GM18505 (cell line): ENCODE results near the gene FCN2.
"Not testable (repeated sequence)": the region's sequence is repeated elsewhere in the genome, so short reads cannot be mapped to it uniquely, and the experiment has no call there.

Experiments used
- ATAC-seq: cut with Tn5 transposase; IDR thresholded peaks from one replicate; pipeline ENCODE4 v1.9.1; 2021; ENCODE audit not compliant: unreplicated experiment
- POLR2A ChIP-seq: IDR thresholded peaks from 4 replicates; pipeline ENCODE4 v1.6.1; 2011; ENCODE audit warnings: borderline replicate concordance; ENCODE audit not compliant: insufficient read depth, insufficient read length; ENCODE audit errors: extremely low read depth

Gene FCN2

DNA sequence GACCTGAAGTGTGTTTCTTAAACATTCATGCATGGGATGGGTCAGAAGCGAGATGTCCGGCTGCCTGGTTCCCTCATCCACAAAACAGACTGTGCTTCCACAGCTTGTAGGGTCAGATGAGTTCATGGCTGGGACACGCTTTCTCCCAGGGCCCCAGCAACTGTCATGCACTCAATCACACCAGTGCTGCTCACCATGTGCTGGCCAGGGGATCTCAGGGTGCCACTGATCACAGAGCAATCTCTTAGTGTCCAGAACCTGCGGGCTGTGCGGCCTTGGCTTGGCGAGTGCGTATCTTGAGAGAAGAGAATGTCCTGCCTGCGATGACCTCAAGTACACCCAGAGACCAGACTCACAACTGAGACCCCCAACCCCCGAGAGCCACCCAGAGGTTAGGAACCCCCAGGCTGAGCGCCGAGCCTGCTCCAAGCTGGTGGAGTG, 26.0 kb upstream of the FCN2 start:
- no peak for ATAC-seq
- TF ChIP-seq POLR2A: no peak

DNA sequence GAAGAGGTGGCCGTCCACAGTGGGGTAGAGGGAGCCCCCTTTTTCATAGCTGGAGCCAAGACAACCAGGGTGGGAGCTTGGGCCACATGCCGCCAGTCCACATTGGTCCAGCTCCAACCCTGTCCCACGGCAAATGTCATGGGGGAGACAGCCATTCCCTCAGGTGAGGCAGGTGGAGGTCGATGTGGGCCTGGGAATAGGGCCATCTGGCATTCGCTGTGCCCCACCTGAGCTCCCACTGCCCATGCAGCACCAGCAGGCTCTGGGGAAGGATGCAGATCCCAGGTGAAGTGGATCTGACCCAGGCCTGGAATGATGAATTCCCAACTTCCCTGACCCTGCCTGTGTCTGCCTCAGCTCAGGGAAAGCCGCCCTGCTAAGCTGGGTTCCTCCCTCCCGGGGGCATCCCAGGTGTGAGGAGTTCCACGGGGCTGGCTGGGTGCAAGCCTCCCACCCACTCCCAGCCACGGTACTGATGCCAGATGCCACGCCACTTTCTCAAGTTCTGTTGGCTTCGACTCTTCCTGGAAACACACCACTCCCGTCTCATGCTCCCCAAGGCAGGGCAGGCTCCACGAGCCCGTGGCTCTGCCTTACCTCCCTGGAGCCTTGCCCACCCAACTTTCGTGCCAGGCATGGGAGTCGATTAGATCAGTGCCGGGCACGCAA, 25.2 kb upstream of the FCN2 start:
- TF ChIP-seq POLR2A: no peak
- ATAC-seq: no peak

DNA sequence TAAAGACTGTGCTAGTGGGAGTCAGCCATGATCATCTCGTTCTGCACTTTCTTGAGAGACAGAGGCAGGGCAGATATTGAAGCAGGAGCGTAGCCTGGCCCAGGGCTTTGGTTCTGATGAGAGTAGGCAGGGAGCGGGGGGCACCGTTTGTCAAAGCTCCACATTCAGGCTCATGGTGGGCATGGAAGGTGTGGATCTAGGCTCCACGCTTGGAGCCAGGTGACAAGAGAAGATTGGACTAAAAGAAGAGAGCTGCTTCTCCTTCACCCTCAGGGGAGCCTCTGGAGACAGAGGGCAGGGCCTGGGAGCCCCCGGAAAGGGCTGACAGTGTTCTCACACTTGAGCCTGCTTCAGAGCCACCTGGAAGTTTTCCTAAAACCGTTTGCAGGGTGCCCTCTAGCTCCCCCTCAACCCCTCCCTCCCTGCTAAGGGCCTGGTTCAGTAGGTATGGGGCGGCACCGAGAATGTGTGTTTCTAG, 24.7 kb upstream of the FCN2 start:
- ATAC-seq: no peak
- TF ChIP-seq POLR2A: no peak

GRCh38 chr9:134857451-134857850, 23.2 kb upstream of the FCN2 start:
- not testable (repeated sequence) for ATAC-seq

DNA sequence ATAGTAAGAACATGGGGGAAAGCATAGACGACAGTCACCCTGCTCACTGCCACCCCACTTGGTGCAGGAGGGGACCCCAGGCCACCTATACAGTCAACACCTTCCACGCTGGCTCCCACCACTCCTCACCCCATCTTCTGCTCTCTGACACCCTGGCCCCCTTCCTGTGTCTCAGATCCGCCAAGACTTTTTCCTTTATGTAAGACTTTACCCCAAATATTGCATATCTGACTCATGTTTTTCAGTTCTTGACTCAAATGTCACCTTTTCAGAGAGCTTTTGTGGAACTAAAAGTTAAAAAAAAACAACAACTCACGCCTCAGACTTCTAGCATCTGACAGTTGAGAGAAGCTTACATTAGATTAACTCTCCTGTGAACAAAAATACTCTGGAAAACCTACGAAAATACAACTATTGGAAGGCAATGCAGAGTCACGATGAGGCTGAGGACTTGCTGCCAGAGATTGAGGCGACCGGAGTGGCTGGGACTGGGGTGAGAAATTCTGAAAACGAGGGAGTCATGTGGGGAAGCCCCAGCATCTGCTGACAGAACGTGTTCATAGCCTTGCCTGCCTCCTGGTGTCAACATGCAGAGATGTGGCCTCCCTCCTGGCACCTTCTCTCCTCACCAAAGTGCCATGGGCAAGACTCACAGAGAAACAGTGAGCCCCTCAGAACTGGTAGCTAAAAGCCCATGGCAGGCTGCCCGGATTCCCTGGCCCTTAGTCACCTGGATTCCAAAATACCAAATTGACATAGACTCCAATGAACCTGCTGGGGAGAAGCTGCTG, 22.4 kb upstream of the FCN2 start:
- peak; percentile 31 for TF ChIP-seq POLR2A
- peak; percentile 61 for ATAC-seq

- ATAC-seq: no peak
- TF ChIP-seq POLR2A: no peak
These were observed 20.1 kb upstream of the FCN2 start for GRCh38 chr9:134860510-134860909.

GRCh38 chr9:134861595-134862334, 18.8 kb upstream of the FCN2 start:
- TF ChIP-seq POLR2A: no peak
- ATAC-seq: no peak

DNA sequence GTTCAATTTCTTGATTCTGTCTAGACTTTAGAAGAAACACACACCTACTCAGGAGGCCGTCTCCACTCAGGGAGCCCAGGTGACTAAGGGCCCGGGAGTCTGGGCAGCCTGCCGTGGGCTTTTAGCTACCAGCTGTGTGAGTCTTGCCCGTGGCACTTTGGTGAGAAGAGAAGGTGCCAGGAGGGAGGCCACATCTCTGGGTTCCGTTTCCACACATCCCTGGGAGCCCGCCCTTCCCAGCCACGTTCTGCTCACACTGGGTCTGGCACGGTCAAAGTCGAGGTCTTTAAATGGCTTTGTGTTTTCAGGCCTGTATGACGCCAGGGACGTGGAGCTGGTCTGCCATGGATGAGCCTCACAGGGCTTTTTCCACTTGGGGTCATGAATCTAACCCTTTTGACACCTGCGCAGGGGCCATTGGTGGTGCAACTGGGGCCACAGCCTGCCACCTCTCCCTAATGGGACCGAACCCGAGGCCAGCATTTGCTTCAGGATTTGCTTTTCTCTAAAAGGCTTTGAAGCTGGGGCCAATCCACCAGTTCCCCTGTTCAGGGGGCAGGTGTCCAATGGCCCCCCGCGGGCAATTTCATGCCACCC, 17.2 kb upstream of the FCN2 start:
- ATAC-seq: no peak
- no peak for TF ChIP-seq POLR2A

GRCh38 chr9:134863941-134864820, 16.4 kb upstream of the FCN2 start:
- TF ChIP-seq POLR2A: no peak
- no peak for ATAC-seq

DNA sequence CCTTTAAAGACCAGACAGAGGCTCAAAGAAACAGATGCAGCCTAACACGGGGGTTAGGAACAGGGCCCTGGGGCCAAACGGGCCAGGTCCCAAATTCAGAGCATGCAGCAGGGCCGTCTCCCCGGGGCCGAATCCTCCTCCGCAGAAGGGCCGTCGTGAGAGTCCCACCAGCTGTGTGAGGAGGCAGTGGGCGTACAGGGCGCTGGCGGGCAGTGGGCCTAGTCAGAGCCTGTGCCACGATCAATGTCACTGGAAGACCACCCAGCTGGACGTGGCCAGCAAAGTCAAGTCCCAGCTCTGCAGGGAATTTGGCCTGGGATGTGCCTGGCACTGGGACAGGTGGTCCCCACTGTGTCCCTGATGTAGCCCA, 15.8 kb upstream of the FCN2 start:
- no peak for ATAC-seq
- no peak for TF ChIP-seq POLR2A

GRCh38 chr9:134867917-134868750, 12.5 kb upstream of the FCN2 start:
- ATAC-seq: no peak
- TF ChIP-seq POLR2A: no peak
